Gastrocnemius medialis (tissue), 4 donors: ENCODE measurements around the gene MMP11.

Experiments used
- POLR2A ChIP-seq, 2 donors: fragments of 450-650 bp; IDR thresholded peaks; one replicate each; pipeline ENCODE4 v1.6.1; 2017; ENCODE audit warnings: antibody characterized with exemption in 2 of 2, mild to moderate bottlenecking in 2 of 2, moderate library complexity in 2 of 2
- TF ChIP-seq, protein P1 (sequence below), 5 experiments: fragments of 450-650 bp in 3 of 5; fragments of 200-600 bp in 2 of 5; sonication (generic) in 2 of 5; IDR thresholded peaks in 4 of 5; conservative IDR thresholded peaks in 1 of 5; 1 replicate in 4 of 5; 2 replicates in 1 of 5; pipeline ENCODE4 v1.5.1; 2016 to 2019; ENCODE audit warnings: antibody characterized with exemption in 5 of 5, mild to moderate bottlenecking in 3 of 5, moderate library complexity in 3 of 5

DNA sequence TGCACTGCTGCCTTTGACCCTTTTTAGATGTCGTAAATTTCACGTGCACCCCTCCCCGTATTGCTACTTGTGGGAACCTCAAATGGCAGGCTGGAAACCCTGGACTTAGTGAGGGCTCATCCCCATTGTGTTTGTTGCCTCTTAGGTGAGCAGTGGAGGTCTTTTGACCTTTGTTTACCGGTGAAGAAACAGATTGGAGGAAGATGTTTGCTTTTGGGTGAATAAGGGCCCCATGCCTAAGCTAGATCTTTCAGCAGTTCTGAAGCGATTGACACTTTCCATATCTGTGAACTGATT, 14.9 kb downstream of the MMP11 start:
- no peak for TF ChIP-seq POLR2A (IDR thresholded peaks at IDR 0.05)
- TF ChIP-seq, protein P1, sequence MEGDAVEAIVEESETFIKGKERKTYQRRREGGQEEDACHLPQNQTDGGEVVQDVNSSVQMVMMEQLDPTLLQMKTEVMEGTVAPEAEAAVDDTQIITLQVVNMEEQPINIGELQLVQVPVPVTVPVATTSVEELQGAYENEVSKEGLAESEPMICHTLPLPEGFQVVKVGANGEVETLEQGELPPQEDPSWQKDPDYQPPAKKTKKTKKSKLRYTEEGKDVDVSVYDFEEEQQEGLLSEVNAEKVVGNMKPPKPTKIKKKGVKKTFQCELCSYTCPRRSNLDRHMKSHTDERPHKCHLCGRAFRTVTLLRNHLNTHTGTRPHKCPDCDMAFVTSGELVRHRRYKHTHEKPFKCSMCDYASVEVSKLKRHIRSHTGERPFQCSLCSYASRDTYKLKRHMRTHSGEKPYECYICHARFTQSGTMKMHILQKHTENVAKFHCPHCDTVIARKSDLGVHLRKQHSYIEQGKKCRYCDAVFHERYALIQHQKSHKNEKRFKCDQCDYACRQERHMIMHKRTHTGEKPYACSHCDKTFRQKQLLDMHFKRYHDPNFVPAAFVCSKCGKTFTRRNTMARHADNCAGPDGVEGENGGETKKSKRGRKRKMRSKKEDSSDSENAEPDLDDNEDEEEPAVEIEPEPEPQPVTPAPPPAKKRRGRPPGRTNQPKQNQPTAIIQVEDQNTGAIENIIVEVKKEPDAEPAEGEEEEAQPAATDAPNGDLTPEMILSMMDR (IDR thresholded peaks at IDR 0.05 in 4 of 5, conservative IDR thresholded peaks at IDR 0.05 in 1 of 5): no peak
